Transverse colon (tissue), 4 donors: ENCODE data around the gene RPL5. TPM values are rescaled to one million over a fixed set of nuclear protein-coding genes. Genes with fewer than 3 reads are reported as not detected.

Experiments used
- DNase-seq: peaks from one replicate; pipeline ENCODE4 v3.0.0-alpha.2; 2019
- H3K27ac ChIP-seq, 4 donors: fragments of 200-600 bp; sonication (generic); 2 replicates each; pipeline ENCODE4 v1.5.1; 2016 to 2018; ENCODE audit warnings: inconsistent platforms in 4 of 4
- H3K27me3 ChIP-seq: fragments of 200-600 bp; sonication (generic); 2 replicates; pipeline ENCODE4 v1.5.1; 2017; ENCODE audit warnings: inconsistent platforms
- H3K36me3 ChIP-seq, 4 donors: fragments of 200-600 bp; sonication (generic); 2 replicates each; pipeline ENCODE4 v1.5.1; 2017 to 2019; ENCODE audit warnings: inconsistent platforms in 4 of 4
- H3K4me1 ChIP-seq, 4 donors: fragments of 200-600 bp; sonication (generic); 2 replicates each; pipeline ENCODE4 v1.5.1; 2017 to 2020; ENCODE audit warnings: inconsistent platforms in 4 of 4
- H3K4me3 ChIP-seq, 4 donors: fragments of 200-600 bp; sonication (generic); 1 replicate in 1 of 4; 2 replicates in 3 of 4; pipeline versions ENCODE4 v1.5.1 to v1.6.1; 2017 to 2019; ENCODE audit warnings: inconsistent platforms in 4 of 4
- H3K9me3 ChIP-seq, 2 donors: fragments of 200-600 bp; sonication (generic); 2 replicates each; pipeline ENCODE4 v1.5.1; 2017 to 2019; ENCODE audit warnings: inconsistent platforms in 2 of 2
- EP300 ChIP-seq: sonication (generic); formaldehyde crosslinking; IDR thresholded peaks from one replicate; pipeline ENCODE4 v1.6.1; 2017; ENCODE audit warnings: antibody characterized with exemption, low read depth
- POLR2A ChIP-seq: fragments of 450-650 bp; IDR thresholded peaks from one replicate; pipeline ENCODE4 v1.6.1; 2016; ENCODE audit warnings: antibody characterized with exemption, mild to moderate bottlenecking, moderate library complexity
- POLR2AphosphoS5 ChIP-seq, 3 donors: sonication (generic); formaldehyde crosslinking; IDR thresholded peaks; one replicate each; pipeline ENCODE4 v1.6.1; 2016; ENCODE audit warnings: antibody characterized with exemption in 3 of 3
- WGBS, 2 donors: methylation state at CpG; one replicate each; pipeline ENCODE4 v1.1.5; 2018; ENCODE audit warnings: low coverage in 1 of 2; 5-methylcytosine and 5-hydroxymethylcytosine counted together
- in situ Hi-C, 4 donors: fragments of 200-750 bp; cut with MboI; loops; one replicate each; pipeline versions ENCODE4 v1.15.0 to v1.15.1; 2017; ENCODE audit warnings: low sequenced_read_pairs in 3 of 4, low pct_ligation_motif_present in 1 of 4, low pct_unique_long_range_greater_than_20kb in 1 of 4
- intact Hi-C: fragments of 100-400 bp; cut with DNase I; formaldehyde crosslinking; loops from one replicate; pipeline ENCODE4 v1.15.1; 2023; ENCODE audit warnings: low total_unique reads
- total RNA-seq, 4 donors: library from RNA; depleted of rRNA; stranded (reverse); fragments of >200 nt; gene quantifications; one replicate each; pipeline ENCODE4 v1.1.0, GENCODE V29; 2016
- TF ChIP-seq, protein P1 (sequence below), 5 experiments: fragments of 200-600 bp in 3 of 5; fragments of 450-650 bp in 2 of 5; sonication (generic) in 3 of 5; IDR thresholded peaks; 1 replicate in 2 of 5; 2 replicates in 3 of 5; pipeline ENCODE4 v1.5.1; 2016 to 2017; ENCODE audit warnings: antibody characterized with exemption in 5 of 5, inconsistent platforms in 3 of 5, mild to moderate bottlenecking in 2 of 5, moderate library complexity in 1 of 5

The RPL5 gene
- total RNA-seq, 4 donors from 2014 or later = 360 to 1,369 (median 1,157) TPM

DNA sequence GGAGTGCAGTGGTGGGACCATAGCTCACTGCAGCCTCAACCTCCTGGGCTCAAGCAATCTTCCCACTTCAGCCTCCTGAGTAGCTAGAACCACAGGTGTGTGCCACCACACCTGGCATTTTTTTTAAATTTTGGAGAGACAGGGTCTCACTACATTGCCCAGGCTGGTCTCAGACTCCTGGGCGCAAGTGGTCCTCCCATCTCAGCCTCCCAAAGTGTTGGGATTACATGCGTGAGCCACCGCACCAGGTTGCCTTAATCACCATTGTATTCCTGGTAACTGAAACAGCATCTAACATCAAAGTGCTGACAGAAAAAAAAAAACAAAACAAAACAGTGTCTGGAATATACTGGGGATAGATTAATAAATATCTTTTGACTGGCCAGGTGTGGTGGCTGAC is 18.2 kb downstream of the RPL5 start:
- 97% methylated on average over 3 of the region's 3 CpGs; no CpG with 5 or more reads in 1 of the 2 donors for WGBS, 2 donors
- intact Hi-C loops = loop anchor here (10.0 kb wide), 1 partner anchor 115 kb away; the partner anchor contains the start of gene DIPK1A
- no peak overlapping the region for H3K27ac ChIP-seq
- H3K4me3 ChIP-seq = no peak overlapping the region
- H3K9me3 ChIP-seq = no peaks in the 10 kb centered on the region
- in situ Hi-C loops = loop anchor here in 2 of 4 donors (10.0 kb wide), 1 partner anchor 145 kb away; no protein-coding TSS in a partner anchor
- DNase-seq = no peak
- peaks cover 0 to 9% (median 2%) of the 10 kb centered on the region in 4 donors for H3K36me3 ChIP-seq
- peaks cover 0 to 20% (median 4%) of the 10 kb centered on the region in 4 donors for H3K4me1 ChIP-seq
- H3K27me3 ChIP-seq = no peaks in the 10 kb centered on the region
- TF ChIP-seq, protein P1, sequence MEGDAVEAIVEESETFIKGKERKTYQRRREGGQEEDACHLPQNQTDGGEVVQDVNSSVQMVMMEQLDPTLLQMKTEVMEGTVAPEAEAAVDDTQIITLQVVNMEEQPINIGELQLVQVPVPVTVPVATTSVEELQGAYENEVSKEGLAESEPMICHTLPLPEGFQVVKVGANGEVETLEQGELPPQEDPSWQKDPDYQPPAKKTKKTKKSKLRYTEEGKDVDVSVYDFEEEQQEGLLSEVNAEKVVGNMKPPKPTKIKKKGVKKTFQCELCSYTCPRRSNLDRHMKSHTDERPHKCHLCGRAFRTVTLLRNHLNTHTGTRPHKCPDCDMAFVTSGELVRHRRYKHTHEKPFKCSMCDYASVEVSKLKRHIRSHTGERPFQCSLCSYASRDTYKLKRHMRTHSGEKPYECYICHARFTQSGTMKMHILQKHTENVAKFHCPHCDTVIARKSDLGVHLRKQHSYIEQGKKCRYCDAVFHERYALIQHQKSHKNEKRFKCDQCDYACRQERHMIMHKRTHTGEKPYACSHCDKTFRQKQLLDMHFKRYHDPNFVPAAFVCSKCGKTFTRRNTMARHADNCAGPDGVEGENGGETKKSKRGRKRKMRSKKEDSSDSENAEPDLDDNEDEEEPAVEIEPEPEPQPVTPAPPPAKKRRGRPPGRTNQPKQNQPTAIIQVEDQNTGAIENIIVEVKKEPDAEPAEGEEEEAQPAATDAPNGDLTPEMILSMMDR (IDR thresholded peaks at IDR 0.05) = no peak
- TF ChIP-seq POLR2AphosphoS5 (IDR thresholded peaks at IDR 0.05) (no peak), EP300 (no peak), POLR2A (no peak)

DNA sequence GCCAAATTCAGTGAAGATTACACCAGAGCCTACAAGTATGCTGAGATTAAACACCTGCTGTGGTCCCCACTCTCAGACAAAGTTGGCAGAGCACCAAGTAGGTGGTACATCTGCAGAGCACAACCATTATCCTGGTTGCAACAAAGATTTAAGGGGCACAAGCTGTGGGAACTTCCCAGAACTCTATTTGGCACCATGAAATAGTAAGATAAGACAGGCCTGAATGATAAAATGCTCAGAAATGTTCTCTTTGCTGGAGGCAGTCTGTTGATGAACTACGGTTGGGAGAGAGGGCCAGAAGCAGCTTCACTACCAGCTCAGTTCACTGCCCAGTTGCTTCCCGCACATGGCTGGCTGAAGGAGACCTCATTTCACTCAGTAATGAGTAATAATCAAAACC is 19.9 kb downstream of the RPL5 start:
- Histone ChIP-seq H3K27me3 (no peaks in the 10 kb centered on the region), H3K36me3 (peaks cover 0 to 9% (median 2%) of the 10 kb centered on the region in 4 donors), H3K9me3 (no peaks in the 10 kb centered on the region), H3K27ac (no peak overlapping the region), H3K4me3 (no peak overlapping the region), H3K4me1 (peaks cover 0 to 20% (median 4%) of the 10 kb centered on the region in 4 donors)
- DNase-seq = no peak
- intact Hi-C loops (loop anchor here (10.0 kb wide), 1 partner anchor 113 kb away; the partner anchor contains the start of gene DIPK1A), in situ Hi-C loops (loop anchor here in 2 of 4 donors (10.0 kb wide), 1 partner anchor 143 kb away; no protein-coding TSS in a partner anchor)
- WGBS, 2 donors = 88 to 100% methylated on average over 1 to 2 of the region's 2 CpGs
- no peak for TF ChIP-seq EP300
- TF ChIP-seq POLR2A = no peak
- TF ChIP-seq POLR2AphosphoS5 (IDR thresholded peaks at IDR 0.05) = no peak
- TF ChIP-seq, protein P1 (IDR thresholded peaks at IDR 0.05) = no peak

DNA sequence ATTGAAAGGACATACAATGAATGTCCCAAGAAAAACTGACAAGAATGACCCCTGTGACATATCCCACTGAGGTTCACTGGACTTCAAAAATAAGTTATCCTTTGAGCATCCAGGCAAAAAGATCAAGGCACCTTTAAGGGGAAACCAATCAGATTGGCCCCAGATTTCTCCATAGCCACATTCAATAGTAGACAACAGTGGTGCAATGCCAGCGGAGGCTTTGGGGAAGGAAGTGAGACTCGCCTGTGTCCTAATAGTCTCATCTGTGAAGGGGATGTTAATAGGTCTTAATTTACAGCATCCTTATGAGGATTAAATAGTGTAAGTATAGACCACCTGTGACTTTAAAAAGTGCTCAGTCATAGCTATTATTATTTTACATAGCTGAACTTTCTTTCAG is 21.5 kb downstream of the RPL5 start:
- Histone ChIP-seq H3K4me3 (no peak overlapping the region), H3K27me3 (no peaks in the 10 kb centered on the region), H3K4me1 (peaks cover 0 to 22% (median 7%) of the 10 kb centered on the region in 4 donors), H3K36me3 (peaks cover 0 to 9% (median 2%) of the 10 kb centered on the region in 4 donors), H3K9me3 (no peaks in the 10 kb centered on the region), H3K27ac (no peak overlapping the region)
- intact Hi-C loops = loop anchor here (10.0 kb wide), 1 partner anchor 112 kb away; the partner anchor contains the start of gene DIPK1A
- 89% methylated on average over 2 of the region's 2 CpGs for WGBS, 2 donors
- in situ Hi-C loops = loop anchor here in 2 of 4 donors (10.0 kb wide), 1 partner anchor 142 kb away; no protein-coding TSS in a partner anchor
- TF ChIP-seq EP300 (no peak), POLR2AphosphoS5 (IDR thresholded peaks at IDR 0.05) (no peak), POLR2A (no peak)
- TF ChIP-seq, protein P1 (IDR thresholded peaks at IDR 0.05) = no peak
- no peak for DNase-seq

DNA sequence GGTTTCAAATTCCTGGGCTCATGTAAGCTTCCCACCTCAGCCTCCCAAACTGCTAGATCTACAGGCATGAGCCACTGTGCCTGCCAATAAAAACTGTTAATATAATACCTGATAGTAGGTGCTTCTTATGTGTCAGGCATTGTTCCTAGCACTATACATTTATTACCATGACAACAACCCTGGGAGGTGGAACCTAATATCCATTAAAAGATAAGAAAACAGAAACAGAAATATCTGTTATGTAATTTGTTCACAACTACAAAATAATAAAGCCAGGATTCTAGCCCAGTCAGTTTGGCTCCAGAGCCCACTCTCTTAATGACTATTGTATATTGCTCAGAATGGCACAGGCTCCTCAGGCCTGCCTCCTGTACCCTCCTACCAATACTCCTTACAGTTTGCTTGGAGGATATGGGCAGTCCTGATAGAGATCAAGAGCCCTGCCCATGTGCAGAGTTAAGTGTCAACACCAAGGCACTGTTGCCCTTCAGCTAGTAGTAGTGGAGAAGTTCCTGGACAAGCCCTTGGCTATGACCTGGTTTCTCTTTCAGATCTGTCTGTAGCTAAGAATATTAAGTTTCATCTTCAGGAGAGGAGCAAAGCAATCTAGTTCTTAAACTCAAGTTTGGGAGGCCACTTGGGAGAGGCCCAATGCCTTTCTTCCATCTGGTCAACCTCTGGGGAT is 22.4 kb downstream of the RPL5 start:
- DNase-seq = peak; percentile 25
- H3K27ac ChIP-seq = peak overlapping the region in 1 of 4 donors; percentile 18

More for the DNA sequence above, 22.4 kb downstream of the RPL5 start:
- Histone ChIP-seq H3K36me3 (peaks cover 0 to 7% (median 2%) of the 10 kb centered on the region in 4 donors), H3K9me3 (no peaks in the 10 kb centered on the region), H3K4me3 (no peak overlapping the region), H3K27me3 (no peaks in the 10 kb centered on the region), H3K4me1 (peaks cover 0 to 29% (median 10%) of the 10 kb centered on the region in 4 donors)
- TF ChIP-seq POLR2AphosphoS5 (IDR thresholded peaks at IDR 0.05) (no peak), EP300 (no peak), POLR2A (no peak)
- TF ChIP-seq, protein P1 (IDR thresholded peaks at IDR 0.05) = no peak
- intact Hi-C loops = loop anchor here (10.0 kb wide), 1 partner anchor 111 kb away; the partner anchor contains the start of gene DIPK1A
- in situ Hi-C loops = loop anchor here in 2 of 4 donors (10.0 kb wide), 1 partner anchor 141 kb away; no protein-coding TSS in a partner anchor
